RKO (cell line): Measurements from ENCODE around the gene CHMP1B.
"Not testable (repeated sequence)": the region's sequence is repeated elsewhere in the genome, so short reads cannot be mapped to it uniquely, and the experiment has no call there.

Source experiments
- DNase-seq: peaks from one replicate; pipeline ENCODE4 v3.0.0-alpha.2; 2016; ENCODE audit warnings: low spot score

The CHMP1B gene

DNA sequence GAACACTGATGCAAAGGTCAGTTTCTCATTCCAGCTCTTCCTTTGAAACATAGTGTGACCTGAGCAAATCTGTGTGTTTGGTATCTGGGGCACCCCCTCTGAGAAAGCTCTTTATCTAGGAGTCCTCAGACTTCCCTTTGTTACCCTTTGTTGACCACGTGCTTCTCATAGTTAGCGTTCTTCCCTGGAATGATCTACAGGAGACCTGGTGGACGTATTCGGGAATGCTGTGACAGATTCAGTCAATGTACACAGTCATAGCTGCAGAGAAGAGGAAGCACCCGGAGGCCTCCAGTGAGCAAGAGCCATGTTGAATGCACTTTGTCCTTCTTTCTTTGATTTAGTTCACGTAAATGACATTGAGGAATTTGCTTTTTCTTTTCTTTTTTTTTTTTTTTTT, 10.7 kb upstream of the CHMP1B start:
- no peak for DNase-seq

DNA sequence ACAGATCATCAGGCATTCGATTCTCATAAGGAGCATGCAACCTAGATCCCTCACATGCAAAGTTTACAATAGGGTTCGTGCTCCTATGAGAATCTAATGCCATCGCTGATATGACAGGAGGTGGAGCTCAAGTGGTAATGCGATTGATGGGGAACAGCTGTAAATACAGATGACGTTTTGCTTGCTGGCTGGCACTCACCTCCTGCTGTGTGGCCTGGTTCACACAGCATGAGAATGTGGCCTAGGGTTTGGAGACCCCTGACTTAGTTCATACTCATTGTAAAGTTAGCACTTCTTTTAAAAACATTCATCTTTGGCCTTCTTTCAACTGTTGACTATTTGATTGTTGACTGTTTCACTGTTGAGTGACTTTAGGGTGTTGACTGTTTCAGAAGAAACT, 8.7 kb upstream of the CHMP1B start:
- DNase-seq = no peak

DNA sequence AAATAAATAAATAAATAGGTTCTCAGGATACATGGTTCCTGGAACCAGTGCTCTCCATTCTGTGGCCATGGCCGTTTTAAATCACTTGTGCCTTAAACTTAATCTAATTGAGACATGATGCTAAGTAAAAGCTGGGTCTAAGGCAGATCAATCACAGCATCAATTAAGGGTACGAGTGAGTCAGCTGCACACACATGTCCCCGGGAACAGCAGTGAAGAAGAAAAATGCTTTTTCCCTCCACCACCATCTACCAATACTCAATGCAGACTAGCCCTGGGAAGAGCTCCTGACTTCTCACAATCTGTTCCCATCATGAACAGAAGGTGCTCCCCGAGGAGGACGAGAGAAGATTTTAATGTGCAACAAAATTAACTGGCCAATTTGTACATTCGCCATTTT, 6.8 kb upstream of the CHMP1B start:
- DNase-seq = no peak

DNA sequence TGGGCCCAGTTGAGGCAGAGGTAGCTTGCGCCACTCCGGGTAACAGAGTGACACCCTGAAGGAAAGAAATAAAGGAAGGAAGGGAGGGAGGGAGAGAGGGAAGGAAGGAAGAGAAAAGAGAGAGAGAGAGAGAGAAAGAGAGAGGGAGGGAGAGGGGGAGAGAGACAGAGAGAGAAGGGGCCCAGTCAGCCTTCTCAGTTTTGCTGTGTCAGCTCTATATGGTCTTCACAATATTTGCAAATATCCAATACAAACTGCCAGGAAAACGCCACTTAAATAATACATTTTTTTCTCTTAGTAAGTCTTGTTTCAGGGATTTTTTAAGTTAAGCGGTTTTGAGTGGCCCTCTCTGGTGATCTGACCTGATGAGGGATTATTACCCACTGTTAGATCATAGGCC, 5.6 kb upstream of the CHMP1B start:
- no peak for DNase-seq

DNA sequence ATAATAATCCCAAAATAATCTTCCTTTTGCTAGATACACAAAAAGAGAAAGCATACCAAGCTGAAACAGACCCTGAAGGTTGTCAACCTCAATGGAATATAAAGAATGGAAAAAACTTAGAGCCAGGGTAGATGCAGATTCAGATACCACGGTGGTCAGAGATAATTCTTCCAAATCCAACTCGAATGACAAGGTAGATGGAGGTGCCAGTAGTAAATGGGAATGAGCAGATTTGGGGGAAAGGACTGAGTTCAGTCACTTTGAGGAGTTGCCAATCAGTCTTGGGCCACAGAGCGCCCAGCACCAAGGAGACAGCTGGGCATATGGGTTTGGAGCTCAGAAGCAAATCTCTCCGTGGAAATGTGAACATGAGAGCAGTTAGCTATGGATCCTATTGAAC, 3.4 kb upstream of the CHMP1B start:
- DNase-seq = no peak

DNA sequence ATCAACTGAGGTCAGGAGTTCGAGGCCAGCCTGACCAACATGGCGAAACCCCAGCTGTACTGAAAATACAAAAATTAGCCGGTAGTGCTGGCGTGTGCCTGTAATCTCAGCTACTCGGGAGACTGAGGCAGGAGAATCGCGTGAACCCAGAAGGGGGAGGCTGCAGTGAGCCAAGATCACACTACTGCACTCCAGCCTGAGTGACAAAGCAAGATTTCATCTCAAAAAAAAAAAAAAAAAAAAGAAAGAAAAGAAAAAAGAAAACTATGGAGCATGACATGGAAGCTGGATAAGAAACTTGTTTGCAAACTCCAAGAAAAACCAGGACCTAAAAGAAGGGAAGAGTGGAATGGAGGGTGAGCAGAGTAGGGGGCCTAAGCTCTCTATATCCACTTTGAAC, 1.9 kb upstream of the CHMP1B start:
- no peak for DNase-seq

DNA sequence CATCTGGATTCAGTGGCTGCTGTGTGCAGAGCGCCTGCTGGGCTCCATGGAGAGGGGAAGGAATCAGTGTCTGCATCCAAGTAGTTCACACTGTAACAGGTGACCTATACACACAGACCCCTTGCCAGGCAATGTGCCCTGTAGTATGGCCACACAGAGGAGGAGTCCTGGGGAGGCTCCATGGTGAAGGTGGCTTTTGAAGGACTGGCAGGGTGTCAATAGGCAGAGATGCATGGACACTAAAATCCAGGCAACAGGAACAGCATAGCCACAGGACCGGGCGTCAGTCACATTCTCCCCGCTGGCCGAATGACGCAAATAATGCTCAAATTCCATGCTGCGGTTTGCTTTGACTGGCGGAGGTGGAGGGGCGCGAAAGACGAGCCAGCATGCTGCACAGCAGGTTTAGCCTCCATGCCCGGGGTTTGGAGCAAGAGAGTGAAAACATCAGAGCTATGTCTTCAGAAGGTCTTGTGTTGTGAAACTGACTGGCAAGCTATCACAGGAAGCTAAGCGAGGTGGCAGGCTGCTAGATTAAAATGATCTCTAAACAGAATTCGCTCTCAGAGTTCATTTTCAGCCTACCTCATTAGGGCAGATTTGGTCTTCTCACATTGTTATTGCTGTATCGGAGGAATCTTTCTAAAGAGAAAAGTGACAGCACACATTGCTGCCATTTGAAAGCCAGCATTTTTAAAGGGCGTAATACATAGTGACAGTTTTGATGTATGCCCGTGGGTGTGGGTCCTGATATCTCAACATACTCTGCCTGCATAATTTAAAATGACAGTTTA, 1.2 kb upstream of the CHMP1B start:
- peak; percentile 82 for DNase-seq

DNA sequence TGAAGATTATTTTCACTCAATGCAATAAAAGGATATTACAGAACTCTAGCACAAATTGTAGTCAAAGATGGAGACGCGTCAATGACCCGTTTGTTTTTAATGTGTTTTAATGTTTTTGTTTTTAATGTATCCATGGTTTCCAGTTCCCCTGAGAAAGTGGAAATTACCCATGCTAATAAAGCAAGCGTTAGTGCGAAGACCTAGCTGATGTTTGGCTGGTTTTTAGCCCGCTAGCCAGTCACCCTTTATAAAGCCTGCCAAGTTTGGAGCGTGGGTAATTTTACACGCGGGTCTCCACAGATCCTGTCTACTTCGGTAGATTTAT, 430 bp upstream of the CHMP1B start:
- DNase-seq = peak; percentile 68

DNA sequence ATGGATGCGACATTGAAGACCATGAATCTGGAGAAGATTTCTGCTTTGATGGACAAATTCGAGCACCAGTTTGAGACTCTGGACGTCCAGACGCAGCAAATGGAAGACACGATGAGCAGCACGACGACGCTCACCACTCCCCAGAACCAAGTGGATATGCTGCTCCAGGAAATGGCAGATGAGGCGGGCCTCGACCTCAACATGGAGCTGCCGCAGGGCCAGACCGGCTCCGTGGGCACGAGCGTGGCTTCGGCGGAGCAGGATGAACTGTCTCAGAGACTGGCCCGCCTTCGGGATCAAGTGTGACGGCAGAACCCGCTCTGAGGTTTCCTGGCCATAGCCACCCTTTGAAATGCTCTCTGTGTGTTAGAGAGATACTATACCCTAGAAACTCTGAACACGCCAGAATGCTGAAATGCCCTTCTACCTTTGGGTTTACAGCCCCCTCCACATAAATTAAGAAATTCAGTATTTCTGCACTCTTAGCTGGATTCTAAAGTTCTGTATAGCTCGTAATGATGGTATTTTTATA, 659 bp downstream of the CHMP1B start:
- DNase-seq = peak; percentile 65

DNA sequence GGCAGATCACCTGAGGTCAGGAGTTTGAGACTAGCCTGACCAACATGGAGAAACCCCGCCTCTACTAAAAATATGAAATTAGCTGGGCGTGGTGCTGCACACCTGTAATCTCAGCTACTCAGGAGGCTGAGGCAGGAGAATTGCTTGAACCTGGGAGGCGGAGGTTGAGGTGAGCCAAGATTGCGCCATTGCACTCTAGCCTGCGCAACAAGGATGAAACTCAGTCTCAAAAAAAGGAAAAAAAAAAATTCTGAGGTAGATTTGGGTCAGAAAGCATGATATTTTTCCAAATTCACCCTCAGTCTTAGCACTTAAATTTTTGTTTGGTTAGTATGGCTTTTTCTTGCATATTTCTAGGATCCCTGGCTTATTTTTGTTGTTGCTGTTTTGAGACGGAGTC, 3.3 kb downstream of the CHMP1B start:
- not testable (repeated sequence) for DNase-seq

DNA sequence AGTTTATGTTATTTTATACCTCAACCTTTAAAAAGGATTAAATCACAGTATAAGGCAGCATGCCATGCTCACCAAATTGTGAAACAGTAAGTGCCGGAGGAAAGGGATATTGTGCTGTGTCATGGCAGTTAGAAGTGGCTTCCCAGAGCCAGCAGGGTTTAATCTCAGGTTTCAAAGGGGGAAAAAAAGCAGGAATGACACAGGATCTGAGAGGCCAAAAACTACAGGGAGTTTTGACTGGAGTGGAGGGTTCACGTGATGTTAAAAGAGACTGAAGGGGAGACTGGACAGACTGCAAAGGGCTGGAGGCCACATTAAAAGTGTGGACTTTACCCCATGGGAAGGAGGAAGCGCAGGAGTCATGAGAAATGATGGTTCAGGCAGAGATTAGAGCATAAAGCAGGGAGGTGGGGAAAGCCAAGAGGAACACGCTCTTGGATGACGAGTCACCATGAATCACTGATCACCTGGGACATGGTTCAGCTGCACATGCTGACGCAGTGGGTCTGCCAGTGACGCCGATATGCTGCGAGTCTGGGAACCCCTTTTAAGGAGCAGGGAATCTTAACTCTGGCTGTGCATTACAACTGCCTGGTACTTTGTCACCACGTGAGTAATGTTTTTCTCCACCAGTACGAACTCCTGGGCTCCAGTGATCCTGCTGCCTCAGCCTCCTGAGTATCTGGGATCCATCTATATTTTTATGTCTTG, 6.1 kb downstream of the CHMP1B start:
- DNase-seq = peak; percentile 98

DNA sequence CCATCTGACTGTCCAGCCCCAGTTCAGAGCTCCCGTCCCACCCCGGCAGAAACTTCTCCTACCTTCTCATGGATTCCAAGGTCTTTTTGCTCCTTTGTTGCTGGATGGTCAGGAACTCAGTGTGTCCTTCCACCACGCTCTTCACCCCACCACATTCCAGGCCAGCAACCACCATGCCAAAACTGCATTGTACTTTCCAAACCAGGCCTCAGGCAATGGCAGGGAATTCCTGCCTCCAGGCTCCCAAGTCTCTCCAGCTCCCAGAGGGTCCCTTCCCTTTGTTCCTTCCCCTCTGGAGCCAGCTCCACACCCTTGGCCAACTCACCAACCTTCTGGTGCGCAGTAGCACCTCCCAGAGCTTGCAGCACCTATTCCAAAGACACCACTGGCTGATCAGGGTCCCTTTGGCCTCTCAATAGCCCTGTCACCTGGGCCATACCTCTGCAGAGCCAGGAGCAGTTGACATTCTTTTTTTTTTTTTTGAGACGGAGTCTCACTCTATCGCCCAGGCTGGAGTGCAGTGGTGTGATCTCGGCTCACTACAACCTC, 8.1 kb downstream of the CHMP1B start:
- DNase-seq = no peak

DNA sequence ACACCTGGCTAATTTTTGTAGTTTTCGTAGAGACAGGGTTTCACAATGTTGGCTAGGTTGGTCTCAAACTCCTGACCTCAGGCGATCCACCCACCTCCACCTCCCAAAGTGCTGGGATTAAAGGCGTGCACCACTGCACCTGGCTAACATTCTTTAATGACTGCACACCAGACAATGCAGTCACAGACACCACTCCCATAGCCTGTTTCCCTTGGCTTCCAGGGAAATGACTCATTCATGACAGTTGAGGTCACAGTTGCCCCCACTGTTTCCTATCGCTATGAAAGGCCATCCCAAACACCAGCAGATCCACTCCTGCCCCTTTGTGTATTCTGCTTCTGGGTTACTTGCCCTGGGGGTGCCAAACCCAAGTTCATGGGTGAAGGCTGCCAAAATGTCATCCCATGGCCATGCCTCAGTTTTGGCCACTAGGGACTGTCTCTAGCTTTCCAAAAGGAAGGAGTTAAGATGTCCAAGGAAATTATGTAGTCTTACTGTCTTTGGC, 8.7 kb downstream of the CHMP1B start:
- DNase-seq = peak; percentile 46

DNA sequence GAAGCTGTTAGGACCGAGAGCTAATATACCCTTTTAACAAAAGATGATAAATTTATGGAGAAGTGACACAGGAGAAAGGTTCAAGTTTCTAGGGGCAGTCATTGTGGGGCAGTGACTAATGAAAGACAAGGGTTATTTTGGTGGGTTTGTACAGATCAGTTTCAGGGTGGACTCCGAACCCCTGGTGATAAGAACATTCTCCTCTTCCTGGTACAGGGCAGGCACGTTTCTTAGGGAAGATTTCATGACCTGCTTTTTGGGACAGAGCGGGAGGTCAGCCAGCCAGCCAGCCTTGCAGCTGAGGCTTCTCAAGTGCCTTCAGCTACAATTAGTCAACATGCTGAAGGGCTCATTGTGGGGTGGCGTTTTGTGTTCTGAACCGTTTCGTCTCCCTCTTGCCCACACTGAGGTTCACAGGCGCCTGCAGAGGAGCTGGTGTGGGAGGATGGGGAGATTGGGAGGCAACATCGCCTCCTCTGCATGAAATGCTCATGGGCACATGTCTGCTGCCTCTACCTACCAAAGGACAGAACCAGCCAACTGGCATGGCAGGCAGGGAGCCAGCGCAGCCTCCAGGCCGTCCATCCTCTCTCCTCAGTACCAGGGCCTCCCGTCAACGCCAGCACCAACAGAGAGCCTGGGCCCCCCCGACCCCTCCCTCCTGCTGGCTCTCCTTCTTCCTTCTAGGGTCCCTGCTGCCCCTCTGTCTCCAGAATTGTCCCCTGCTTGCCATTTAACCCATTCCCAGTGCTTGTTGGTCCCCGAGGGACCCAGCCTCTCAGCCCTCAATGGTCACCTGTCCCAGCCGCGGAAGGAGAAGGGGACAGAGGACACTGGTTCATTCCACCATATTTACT, 9.6 kb downstream of the CHMP1B start:
- DNase-seq = no peak

DNA sequence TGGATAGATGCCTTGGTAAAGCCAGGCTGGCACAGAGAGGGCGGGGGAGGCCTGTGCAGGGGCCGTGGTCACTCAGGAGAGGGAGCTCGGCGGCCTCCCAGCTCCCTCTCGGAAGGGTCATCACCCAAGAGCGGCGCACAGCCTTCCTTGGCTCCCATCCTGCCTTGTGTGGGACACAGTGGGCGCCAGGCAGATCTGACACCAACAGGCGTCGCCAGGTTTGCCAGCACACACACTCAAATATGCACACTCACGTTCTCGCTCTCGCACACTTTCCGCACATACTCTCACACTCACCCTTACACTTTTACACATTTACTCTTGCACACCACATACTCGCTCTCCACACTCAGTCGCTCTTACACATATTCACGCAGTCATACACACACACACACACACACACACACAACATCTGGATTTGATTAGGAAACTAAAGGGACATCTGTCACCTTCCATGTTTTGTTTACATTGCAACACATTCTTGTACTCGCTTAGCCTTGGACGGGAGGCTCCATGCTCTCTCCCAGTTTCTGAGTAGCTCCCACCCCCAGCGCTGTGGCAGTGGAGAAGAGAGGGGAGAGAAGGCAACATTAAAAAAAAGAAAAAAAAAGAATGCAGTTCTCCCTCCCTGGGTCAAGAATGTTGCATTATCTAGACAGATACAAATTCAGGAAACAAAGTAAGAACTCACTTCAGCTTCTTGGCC, 10.5 kb downstream of the CHMP1B start:
- no peak for DNase-seq

DNA sequence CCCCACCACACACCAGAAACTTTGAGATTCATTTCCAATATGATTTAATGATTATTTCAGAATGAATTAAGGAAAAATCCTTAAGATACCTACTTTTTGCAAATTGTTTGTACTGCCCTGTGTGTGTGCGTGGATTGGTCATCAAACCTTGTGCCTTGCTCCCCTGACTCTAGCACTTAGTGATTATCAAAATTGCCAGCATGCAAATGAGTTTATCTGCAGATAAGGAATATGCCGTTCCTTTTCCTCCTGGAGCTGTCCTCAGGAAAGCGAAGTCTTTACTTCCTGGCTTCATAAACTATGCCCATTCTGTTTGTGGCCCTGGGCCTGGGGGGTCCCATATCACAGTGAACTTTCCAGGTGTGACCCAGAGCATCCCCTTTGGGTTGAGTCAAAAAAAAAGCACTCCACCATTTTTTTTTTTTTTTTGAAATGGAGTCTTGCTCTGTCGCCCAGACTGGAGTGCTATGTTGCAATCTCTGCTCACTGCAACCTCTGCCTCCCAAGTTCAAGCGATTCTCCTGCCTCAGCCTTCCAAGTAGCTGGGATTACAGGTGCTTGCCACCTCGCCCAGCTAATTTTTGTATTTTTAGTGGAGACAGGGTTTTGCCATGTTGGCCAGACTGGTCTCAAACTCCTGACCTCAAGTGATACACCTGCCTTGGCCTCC, 11.4 kb downstream of the CHMP1B start:
- DNase-seq = no peak

DNA sequence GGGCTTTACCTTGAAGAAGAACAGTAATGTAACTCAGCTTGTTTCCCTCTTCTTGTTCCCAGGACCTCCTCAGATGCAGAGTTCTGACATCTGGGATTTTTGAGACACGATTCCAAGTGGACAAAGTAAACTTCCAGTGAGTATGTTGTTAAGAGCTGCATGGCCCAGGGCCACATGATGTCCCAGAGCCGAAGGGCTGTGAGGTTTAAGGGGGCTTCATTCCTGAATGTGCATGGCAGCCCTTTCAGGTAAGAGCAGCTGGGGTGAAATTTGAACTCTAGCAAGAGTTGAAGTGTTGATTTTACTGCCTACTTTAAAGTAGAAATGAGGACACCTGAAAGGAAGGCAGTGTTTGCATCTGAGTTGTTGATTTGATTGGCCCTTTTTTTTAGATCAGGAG, 13.3 kb downstream of the CHMP1B start:
- DNase-seq = no peak

DNA sequence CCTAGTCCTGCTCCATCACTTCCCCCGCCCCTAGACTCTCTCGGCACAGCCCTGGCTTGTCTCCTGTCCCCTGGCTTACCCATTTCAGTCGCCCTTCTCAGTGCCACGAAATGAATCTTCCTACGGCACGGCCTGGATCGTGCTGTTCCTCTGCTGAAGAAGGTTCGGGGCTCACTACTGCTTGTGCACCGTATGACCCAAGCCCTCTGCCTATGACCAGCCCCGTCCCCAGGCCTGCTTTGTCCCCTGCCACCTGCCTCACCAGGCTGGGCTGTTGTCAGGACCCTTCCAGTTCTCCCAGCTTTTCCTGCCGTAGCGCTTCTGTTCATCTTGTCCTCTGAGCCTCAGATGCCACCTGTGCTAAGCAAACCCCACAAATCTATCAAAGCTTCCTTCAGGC, 13.9 kb downstream of the CHMP1B start:
- DNase-seq = no peak

DNA sequence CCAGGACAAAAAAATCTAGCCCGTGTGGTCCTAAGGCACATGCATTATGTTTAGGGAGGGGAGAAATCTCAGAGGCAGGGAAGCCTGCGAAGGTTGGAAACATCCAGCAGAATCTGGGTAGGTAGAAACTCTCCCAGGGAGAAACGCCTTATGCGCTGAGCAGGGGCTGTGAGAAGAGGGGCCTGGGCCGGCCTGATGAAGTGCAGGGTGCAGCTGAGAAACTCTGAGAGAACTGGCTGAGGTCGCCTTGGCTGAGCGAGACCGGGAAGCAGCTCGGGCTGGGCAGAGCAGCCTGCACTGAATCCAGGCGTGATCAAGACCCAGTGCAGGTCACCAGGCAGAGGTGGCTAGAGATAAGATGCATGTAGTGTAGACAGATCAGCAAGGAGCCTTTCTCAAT, 15.1 kb downstream of the CHMP1B start:
- DNase-seq = no peak

DNA sequence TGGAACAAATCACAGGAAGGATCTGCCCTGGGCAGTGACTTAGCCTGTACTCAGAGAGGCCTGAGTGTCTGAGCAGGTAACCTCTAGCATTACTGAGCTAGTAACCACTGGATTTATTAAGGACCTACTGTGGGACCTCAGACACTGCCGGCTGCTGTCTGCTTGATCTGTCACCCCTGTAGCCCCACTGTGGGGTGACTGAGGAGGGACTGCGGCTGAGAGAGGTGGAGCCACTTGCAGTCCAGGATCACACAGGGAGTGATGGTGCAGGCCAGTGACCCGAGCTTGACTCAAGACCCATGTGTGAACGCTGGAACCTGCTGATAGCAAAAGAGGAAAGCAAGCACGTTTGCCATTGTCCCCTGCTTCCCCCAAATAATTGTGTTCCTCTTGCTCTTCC, 15.6 kb downstream of the CHMP1B start:
- DNase-seq = no peak

DNA sequence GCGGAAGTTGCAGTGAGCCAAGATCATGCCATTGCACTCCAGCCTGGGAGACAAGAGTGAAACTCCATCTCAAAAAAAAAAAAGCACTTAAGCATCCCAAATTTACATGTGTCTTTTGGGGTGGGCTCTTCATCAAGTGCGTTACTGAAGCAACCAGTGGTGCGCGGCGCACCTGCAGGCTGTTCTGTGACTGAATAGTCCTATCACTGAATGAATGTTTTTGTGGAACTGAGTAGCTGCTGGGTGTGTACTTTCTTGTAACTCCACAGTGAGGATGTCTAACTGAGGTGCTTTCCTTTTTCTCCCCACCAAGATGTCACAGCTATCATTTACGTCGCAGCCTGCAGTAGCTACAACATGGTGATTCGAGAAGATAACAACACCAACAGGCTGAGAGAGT, 17.0 kb downstream of the CHMP1B start:
- DNase-seq = no peak
